ENCODE measurements around the gene SSBP4.
"Not testable (repeated sequence)": the region's sequence is repeated elsewhere in the genome, so short reads cannot be mapped to it uniquely, and the experiment has no call there.

Gene SSBP4

DNA sequence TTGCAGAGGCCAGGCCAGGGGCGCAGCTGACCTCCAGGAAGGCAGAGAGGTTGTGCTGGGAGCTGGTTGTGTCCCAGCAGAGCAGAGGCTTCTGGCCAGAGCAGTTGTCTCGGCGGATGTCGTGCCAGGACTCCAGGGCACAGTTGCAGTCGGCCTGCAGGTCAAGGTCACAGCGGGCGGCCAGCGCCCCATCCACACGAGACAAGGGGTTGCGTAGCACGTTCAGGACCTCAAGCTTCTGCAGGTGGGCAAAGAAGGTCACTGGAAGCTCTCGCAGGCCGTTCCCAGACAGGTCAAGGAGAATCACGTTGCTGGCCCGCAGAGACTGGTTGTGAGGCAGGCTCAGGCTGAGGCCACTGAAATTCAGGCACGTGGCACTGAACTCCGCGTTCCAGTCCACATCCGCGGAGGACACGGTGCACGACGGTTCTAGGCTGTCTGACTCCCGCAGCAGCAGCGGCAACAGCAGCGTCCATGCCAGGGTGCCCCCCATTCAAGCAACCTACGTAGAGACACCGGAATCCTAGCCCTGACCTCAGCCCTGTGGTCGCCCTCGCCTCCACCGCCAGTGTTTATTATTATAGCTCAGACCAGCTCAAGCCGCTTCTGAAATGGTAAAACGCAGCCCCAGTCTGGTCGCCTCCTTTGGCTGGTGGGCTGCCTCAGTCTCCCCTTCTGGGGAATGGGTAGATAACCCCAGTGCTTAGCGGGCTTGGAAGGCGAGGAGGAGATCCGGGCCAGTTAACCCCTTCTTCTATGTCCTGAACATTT is 22.5 kb upstream of the SSBP4 start:
- TF ChIP-seq, protein P1, sequence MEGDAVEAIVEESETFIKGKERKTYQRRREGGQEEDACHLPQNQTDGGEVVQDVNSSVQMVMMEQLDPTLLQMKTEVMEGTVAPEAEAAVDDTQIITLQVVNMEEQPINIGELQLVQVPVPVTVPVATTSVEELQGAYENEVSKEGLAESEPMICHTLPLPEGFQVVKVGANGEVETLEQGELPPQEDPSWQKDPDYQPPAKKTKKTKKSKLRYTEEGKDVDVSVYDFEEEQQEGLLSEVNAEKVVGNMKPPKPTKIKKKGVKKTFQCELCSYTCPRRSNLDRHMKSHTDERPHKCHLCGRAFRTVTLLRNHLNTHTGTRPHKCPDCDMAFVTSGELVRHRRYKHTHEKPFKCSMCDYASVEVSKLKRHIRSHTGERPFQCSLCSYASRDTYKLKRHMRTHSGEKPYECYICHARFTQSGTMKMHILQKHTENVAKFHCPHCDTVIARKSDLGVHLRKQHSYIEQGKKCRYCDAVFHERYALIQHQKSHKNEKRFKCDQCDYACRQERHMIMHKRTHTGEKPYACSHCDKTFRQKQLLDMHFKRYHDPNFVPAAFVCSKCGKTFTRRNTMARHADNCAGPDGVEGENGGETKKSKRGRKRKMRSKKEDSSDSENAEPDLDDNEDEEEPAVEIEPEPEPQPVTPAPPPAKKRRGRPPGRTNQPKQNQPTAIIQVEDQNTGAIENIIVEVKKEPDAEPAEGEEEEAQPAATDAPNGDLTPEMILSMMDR (IDR thresholded peaks at IDR 0.05; ENCODE audit: borderline replicate concordance, insufficient read depth, low read depth, low read length): no peak
- H3K4me3 ChIP-seq (ENCODE audit: low read depth, low read length): peak overlapping the region; percentile 49

DNA sequence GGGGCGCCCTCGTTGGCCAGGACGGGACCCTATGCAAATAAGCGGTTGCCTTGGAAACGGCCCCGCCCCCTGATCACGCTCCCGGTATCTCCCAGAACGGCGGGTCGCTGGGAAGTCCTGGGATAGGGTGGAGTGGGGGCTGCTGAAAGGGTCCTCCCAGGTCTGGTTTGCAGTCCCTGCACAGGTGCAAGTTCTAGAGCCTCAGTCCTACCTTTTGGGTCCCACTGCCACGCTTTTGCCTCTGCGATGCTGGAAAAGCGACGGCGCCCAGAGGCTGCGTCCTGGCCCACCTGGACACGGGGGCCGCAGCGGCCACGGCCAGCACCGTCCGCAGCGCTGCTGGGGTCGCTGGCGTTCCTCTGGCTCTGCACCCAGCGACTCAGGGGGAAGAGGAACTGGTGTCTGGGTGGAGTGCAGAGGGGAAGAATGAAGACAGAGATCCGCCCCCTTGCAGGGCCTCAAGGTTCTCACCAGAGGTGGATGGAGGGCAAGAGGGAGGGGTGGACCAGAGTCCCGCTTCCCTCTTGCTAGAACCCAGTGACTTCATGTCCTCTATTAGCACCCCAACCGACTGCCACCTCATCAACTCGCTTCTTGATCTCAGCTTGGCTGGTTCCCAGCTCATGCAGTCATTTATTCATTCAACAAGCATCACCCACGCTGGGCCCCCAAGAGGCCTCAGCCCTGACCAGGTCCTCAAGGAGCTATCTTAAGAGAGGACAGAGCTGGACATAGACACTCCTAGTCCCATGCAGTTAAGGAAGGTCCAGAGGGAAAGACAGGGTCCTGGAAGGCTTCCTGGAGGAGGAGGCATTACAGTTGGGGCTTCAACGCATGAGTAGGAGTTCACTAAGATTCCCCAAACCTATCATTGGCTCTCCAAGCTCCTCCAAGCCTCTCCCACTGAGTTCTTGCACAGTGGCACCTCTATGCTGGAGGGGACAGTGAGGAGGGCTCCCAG is 21.7 kb upstream of the SSBP4 start, which contains the start of gene LRRC25:
TSS of gene LRRC25 (minus strand) at position 381 of the 961 bp plus-strand sequence. CDS start 659 bp downstream, outside the sequence.
- H3K4me3 ChIP-seq (ENCODE audit: low read depth, low read length): peak within 1 kb of the TSS; percentile 49
- TF ChIP-seq, protein P1 (IDR thresholded peaks at IDR 0.05; ENCODE audit: borderline replicate concordance, insufficient read depth, low read depth, low read length): no peak

DNA sequence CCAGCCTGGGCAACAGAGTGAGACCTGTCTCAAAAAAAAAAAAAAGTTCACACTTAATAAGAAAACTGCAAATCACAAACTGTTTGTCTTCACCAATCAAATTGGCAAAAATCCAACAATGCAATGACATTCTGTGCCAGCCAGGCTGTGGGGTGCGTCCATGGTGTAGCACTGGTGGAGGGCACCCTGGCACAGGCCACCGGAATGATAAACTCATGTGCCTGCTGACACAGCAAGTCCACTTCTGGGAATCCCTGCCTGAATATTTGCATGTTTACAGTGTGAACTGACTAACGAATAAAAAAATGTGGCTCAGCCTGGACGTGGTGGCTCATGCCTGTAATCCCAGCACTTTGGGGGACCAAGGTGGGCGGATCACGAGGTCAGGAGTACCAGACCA is 20.2 kb upstream of the SSBP4 start:
- H3K4me3 ChIP-seq (ENCODE audit: low read depth, low read length): no peak overlapping the region
- TF ChIP-seq, protein P1 (IDR thresholded peaks at IDR 0.05; ENCODE audit: borderline replicate concordance, insufficient read depth, low read depth, low read length): no peak

DNA sequence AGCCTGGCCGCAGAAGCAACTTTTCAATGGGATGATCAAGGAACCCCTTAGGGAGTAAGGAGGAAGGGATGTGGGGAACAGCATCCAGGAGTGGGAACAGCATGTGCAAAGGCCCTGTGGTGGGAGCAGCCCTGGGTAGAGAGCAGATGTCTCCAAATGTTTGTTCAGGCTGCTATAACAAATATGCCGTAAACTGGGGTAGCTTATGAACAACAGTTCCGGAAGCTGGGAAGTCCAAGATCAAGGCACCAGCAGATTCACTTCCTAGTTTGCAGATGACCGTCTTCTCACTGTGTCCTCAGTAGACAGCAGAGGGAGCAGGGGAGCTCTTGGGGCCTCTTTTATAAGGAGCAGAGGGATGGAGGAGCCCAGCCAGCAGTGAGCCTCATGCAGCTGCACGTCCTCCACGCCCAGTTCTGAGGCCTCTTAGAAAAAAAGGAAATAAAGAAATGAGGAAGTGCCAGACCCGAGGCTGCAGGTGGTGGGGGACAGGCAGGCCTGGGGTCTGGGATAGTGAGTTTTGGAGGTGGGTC is 17.6 kb upstream of the SSBP4 start:
- TF ChIP-seq, protein P1 (IDR thresholded peaks at IDR 0.05; ENCODE audit: borderline replicate concordance, insufficient read depth, low read depth, low read length): peak; percentile 45; the same call in 1 of the 2 replicates
- no peak overlapping the region for H3K4me3 ChIP-seq (ENCODE audit: low read depth, low read length)

DNA sequence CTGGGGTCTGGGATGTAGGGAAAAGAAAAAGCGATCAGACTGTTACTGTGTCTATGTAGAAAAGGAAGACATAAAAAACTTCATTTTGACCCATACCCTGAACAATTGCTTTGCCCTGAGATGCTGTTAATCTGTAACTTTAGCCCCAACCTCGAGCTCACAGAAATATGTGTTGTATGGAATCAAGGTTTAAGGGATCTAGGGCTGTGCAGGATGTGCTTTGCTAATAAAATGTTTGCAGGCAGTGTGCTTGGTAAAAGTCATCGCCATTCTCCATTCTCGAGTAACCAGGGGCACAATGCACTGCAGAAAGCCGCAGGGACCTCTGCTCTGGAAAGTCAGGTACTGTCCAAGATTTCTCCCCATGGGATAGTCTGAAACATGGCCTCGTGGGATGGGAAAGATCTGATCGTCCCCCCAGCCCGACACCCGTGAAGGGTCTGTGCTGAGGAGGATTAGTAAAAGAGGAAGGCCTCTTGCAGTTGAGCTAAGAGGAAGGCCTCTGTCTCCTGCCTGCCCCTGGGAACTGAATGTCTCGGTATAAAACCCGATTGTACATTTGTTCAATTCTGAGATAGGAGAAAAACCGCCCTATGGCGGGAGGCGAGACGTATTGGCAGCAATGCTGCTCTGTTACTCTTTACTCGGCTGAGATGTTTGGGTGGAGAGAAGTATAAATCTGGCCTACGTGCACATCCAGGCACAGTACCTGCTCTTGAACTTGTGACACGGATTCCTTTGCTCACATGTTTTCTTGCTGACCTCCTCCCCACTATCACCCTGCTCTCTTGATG is 16.5 kb upstream of the SSBP4 start:
- H3K4me3 ChIP-seq (ENCODE audit: low read depth, low read length): not testable (repeated sequence)

DNA sequence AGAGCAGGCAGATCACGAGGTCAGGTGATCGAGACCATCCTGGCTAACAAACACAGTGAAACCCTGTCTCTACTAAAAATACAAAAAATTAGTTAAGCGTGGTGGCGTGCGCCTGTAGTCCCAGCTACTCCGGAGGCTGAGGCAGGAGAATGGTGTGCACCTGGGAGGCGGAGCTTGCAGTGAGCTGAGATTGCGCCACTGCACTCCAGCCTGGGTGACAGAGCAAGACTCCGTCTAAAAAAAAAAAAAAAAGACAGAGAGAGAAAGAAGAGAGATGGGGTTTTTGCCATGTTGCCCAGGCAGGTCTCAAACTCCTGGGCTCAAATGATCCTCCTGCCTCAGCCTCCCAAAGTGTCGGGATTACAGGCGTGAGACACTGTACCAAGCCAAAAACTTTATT is 13.4 kb upstream of the SSBP4 start:
- not testable (repeated sequence) for H3K4me3 ChIP-seq (ENCODE audit: low read depth, low read length)

DNA sequence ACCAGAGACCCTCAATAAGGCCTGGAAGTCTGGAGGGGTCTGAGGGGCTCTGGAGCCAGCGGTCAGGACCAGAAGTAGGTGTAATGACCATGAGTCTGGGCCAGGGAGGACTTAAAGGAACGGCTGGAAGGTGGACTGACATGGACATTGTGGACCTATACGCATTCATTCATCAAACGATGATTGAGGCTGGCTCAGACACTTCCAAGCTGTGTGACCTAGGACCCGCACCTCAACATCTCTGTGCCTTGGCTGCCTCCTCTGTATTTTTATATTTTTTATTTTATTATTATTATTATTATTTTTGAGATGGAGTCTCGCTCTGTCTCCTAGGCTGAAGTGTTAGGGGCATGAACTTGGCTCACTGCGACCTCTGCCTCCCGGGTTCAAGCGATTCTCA is 12.4 kb upstream of the SSBP4 start:
- TF ChIP-seq, protein P1 (IDR thresholded peaks at IDR 0.05; ENCODE audit: borderline replicate concordance, insufficient read depth, low read depth, low read length): no peak
- no peak overlapping the region for H3K4me3 ChIP-seq (ENCODE audit: low read depth, low read length)
